GM10248 (cell line): ENCODE data around the gene TACO1.

Experiments used
- CTCF ChIA-PET: fragments of 300-600 bp; sonication (Branson Sonifier 250); formaldehyde crosslinking; extraction: SDS; loops from one replicate; lab custom pipeline; 2021; ENCODE audit warnings: antibody characterized with exemption; lab: Yijun Ruan, JAX
- POLR2A ChIA-PET: fragments of 350-650 bp; sonication (Branson Sonifier 250); formaldehyde crosslinking; extraction: SDS; loops from one replicate; lab custom pipeline; 2020; ENCODE audit warnings: antibody characterized with exemption; lab: Yijun Ruan, JAX
- DNase-seq: peaks from one replicate; pipeline ENCODE4 v3.0.0; 2012; ENCODE audit errors: extremely low spot score
- CTCF ChIP-seq: IDR thresholded peaks from 2 replicates; pipeline ENCODE4 v1.5.1; 2012; ENCODE audit warnings: mild to moderate bottlenecking, low read depth; ENCODE audit errors: extremely low read depth, missing control alignments, control extremely low read depth

TACO1 gene

DNA sequence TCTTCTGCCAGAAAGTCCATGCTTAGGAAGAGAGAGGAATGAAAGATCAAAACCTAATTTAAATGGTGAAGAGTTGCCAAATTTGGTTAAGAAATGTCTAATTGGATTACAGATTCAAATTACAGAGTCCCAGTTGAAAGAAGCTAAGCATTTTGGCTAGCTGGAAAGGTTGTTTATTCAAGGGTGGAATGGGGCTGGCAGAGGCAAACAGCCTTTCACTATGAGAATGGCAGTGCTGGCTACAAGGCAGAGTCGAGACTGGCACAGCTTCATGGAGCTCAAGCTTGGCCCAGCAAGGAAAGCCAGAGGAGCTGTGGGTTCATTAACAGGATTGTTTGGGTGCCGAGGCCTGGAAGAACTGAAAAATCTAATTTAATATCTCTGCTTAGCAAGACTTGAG is 35.1 kb downstream of the TACO1 start:
- DNase-seq: no peak
- ChIA-PET POLR2A (interaction anchor here (0.6 kb wide), 1 partner anchor 59 kb away, joined by 4 read pairs; no protein-coding TSS in a partner anchor), CTCF (interaction anchor here (1.0 to 1.9 kb wide), 7 partner anchors 8 to 235 kb away, joined by 3 to 9 read pairs (median 5); no protein-coding TSS in a partner anchor)
- no peak for TF ChIP-seq CTCF

DNA sequence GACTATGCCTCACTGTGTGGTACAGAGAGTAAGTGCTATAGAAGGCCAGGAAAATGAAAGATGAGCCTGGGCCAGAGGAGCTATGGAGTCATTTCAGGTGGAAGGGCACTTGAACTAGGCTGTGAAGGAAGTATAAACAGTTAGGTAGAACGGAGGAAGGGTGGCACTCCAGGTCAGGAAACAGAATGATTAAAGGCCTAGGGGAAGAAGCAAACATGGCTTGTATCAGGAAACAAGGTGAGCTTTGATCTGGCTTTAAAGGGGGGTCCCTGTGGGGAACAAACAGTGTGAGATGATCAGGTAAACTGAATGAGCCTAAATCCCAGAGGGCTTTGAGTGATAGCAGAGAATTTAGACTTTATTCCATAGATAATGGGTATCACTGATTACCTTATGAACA is 38.4 kb downstream of the TACO1 start:
- POLR2A ChIA-PET: no interaction called here
- CTCF ChIA-PET: interaction anchor here (1.4 kb wide), 1 partner anchor 9 kb away, joined by 3 read pairs; no protein-coding TSS in a partner anchor
- no peak for DNase-seq
- no peak for TF ChIP-seq CTCF

GRCh38 chr17:63640038-63640437 is 39.3 kb downstream of the TACO1 start:
- ChIA-PET CTCF (interaction anchor here (1.4 kb wide), 1 partner anchor 10 kb away, joined by 3 read pairs; no protein-coding TSS in a partner anchor), POLR2A (no interaction called here)
- TF ChIP-seq CTCF: no peak
- no peak for DNase-seq

DNA sequence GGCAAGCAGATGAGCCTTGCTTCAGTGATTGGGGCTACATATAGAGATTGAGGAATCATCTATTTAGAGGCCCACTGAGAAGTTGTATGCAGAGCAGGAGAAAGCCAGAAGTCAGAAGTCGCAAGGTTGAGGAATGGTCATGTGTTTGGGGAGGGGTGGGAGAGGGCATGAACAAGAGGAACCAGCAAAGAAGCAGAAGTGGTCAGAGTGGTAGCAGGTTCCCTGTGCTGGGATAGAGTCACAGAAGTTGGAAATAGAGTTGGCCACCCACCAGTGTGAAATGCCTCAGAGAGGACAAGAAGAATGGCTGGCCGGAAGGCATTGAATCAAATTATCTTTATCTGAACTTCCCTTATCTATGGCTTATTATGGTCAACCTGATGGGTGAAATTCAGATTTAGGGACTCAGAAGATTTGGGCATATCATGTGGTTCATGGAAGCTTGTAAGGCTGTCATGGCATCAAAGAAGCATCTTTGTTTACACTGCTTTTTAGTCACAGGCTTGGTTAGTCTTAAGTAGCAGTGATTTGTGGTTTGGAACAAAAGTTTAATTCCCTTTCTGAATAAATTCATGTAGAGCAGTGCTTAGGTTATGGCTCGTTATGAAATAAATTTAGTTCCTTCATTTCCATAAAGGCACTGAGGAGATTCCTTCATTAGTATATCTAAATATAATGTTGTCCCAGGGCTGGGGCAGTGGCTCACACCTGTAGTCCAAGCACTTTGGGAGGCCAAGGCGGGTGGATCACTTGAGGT is 41.2 kb downstream of the TACO1 start:
- DNase-seq: no peak
- ChIA-PET POLR2A (no interaction called here), CTCF (interaction anchor here (0.6 to 1.6 kb wide), 3 partner anchors 30 to 55 kb away, joined by 3 to 4 read pairs (median 3); no protein-coding TSS in a partner anchor)
- TF ChIP-seq CTCF: no peak

DNA sequence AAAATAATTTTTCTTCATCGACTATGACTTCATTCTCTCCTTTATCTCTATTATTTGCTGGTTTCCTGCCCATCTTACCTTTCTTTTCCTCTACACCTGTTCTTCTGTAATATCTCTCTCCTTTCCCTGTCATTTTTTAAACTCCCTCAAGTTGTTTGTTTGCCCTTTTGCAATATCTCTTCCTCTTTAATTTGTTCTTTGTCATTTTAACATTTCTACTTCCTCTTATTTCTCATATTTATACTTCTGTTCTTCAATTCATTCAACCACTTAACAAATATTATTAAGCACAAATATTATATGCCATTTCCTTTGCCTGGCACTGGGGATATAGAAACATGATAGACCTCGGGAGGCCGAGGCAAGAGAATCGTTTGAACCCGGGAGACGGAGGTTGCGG is 44.2 kb downstream of the TACO1 start:
- CTCF ChIA-PET: interaction anchor here (1.0 kb wide), 1 partner anchor 23 kb away, joined by 3 read pairs; no protein-coding TSS in a partner anchor
- no peak for TF ChIP-seq CTCF
- DNase-seq: no peak
- POLR2A ChIA-PET: no interaction called here

- ChIA-PET CTCF (interaction anchor here (0.7 to 1.6 kb wide), 7 partner anchors 9 to 220 kb away, joined by 3 to 5 read pairs (median 3); no protein-coding TSS in a partner anchor), POLR2A (no interaction called here)
- DNase-seq: peak; percentile 37
- no peak for TF ChIP-seq CTCF
These were observed 45.2 kb downstream of the TACO1 start for GRCh38 chr17:63645775-63646487.
